Liver (tissue), 9 donors: ENCODE results near the gene PTPRD. TPM values are rescaled to one million over a fixed set of nuclear protein-coding genes. Genes with fewer than 3 reads are reported as not detected.

Source experiments
- DNase-seq: peaks from one replicate; pipeline ENCODE4 v3.0.0-alpha.2; 2017; ENCODE audit warnings: low spot score
- H3K27ac ChIP-seq, 2 donors: one replicate each; pipeline ENCODE4 v1.7.0; 2013; ENCODE audit warnings: inconsistent platforms in 2 of 2, low read length in 2 of 2, control low read depth in 1 of 2, low read depth in 1 of 2, mild to moderate bottlenecking in 1 of 2
- H3K27me3 ChIP-seq, 4 donors: one replicate each; pipeline versions ENCODE4 v1.6.1 to v1.7.0; 2013; ENCODE audit warnings: low read length in 3 of 4, inconsistent platforms in 1 of 4, mild to moderate bottlenecking in 1 of 4, moderate library complexity in 1 of 4; ENCODE audit not compliant: control insufficient read depth in 4 of 4, insufficient read depth in 4 of 4
- H3K36me3 ChIP-seq, 4 donors: one replicate each; pipeline versions ENCODE4 v1.6.1 to v1.7.0; 2013; ENCODE audit warnings: low read length in 3 of 4, mild to moderate bottlenecking in 3 of 4, low read depth in 1 of 4, moderate library complexity in 1 of 4; ENCODE audit not compliant: control insufficient read depth in 4 of 4, insufficient read depth in 3 of 4
- H3K4me1 ChIP-seq, 4 donors: one replicate each; pipeline versions ENCODE4 v1.6.1 to v1.7.0; 2013; ENCODE audit warnings: low read length in 3 of 4, mild to moderate bottlenecking in 3 of 4, moderate library complexity in 1 of 4; ENCODE audit not compliant: control insufficient read depth in 4 of 4, insufficient read depth in 4 of 4
- H3K4me3 ChIP-seq, 3 donors: one replicate each; pipeline versions ENCODE4 v1.6.1 to v1.7.0; 2013; ENCODE audit warnings: low read length in 3 of 3, control low read depth in 1 of 3, low read depth in 1 of 3, mild to moderate bottlenecking in 1 of 3
- H3K9ac ChIP-seq, 2 donors: one replicate each; pipeline ENCODE4 v1.7.0; 2013; ENCODE audit warnings: low read length in 2 of 2, mild to moderate bottlenecking in 2 of 2, moderate library complexity in 2 of 2, control low read depth in 1 of 2, low read depth in 1 of 2
- H3K9me3 ChIP-seq, 4 donors: one replicate each; pipeline versions ENCODE4 v1.6.1 to v1.7.0; 2013; ENCODE audit warnings: low read length in 3 of 4; ENCODE audit not compliant: control insufficient read depth in 4 of 4
- EGR1 ChIP-seq, 2 donors: IDR thresholded peaks; 2 replicates each; pipeline ENCODE4 v1.6.1; 2016 to 2018; ENCODE audit warnings: antibody characterized with exemption in 2 of 2, low read depth in 2 of 2
- FOXA1 ChIP-seq: IDR thresholded peaks from 2 replicates; pipeline ENCODE4 v1.6.1; 2016; ENCODE audit warnings: antibody characterized with exemption
- FOXA2 ChIP-seq: IDR thresholded peaks from 2 replicates; pipeline ENCODE4 v1.6.1; 2016; ENCODE audit warnings: antibody characterized with exemption
- GABPA ChIP-seq, 2 donors: IDR thresholded peaks in 1 of 2; conservative IDR thresholded peaks in 1 of 2; 2 replicates each; pipeline ENCODE4 v1.6.1; 2016; ENCODE audit warnings: antibody characterized with exemption in 2 of 2, mild to moderate bottlenecking in 1 of 2, moderate library complexity in 1 of 2
- HNF4A ChIP-seq, 2 donors: conservative IDR thresholded peaks; 2 replicates each; pipeline ENCODE4 v1.6.1; 2016; ENCODE audit warnings: antibody characterized with exemption in 2 of 2, mild to moderate bottlenecking in 2 of 2
- HNF4G ChIP-seq: IDR thresholded peaks from 2 replicates; pipeline ENCODE4 v1.6.1; 2016; ENCODE audit warnings: antibody characterized with exemption
- JUND ChIP-seq, 2 donors: IDR thresholded peaks; 2 replicates each; pipeline ENCODE4 v1.6.1; 2016; ENCODE audit warnings: antibody characterized with exemption in 2 of 2
- NR2F2 ChIP-seq: IDR thresholded peaks from 2 replicates; pipeline ENCODE4 v1.6.1; 2016; ENCODE audit warnings: antibody characterized with exemption
- RAD21 ChIP-seq, 2 donors: IDR thresholded peaks; 2 replicates each; pipeline ENCODE4 v1.6.1; 2016; ENCODE audit warnings: antibody characterized with exemption in 2 of 2, mild to moderate bottlenecking in 2 of 2
- RXRA ChIP-seq, 2 donors: IDR thresholded peaks; 2 replicates each; pipeline ENCODE4 v1.6.1; 2017 to 2018; ENCODE audit warnings: antibody characterized with exemption in 2 of 2, mild to moderate bottlenecking in 1 of 2
- SP1 ChIP-seq: IDR thresholded peaks from 2 replicates; pipeline ENCODE4 v1.6.1; 2018; ENCODE audit warnings: antibody characterized with exemption, mild to moderate bottlenecking
- TAF1 ChIP-seq: conservative IDR thresholded peaks from 2 replicates; pipeline ENCODE4 v1.6.1; 2016; ENCODE audit warnings: antibody characterized with exemption, mild to moderate bottlenecking
- YY1 ChIP-seq: IDR thresholded peaks from 2 replicates; pipeline ENCODE4 v1.6.1; 2016; ENCODE audit warnings: antibody characterized with exemption, mild to moderate bottlenecking
- WGBS: extraction: QIAGEN DNeasy Blood & Tissue Kit; methylation state at CpG from one replicate; pipeline ENCODE4 v1.1.7; 2013; 5-methylcytosine and 5-hydroxymethylcytosine counted together
- polyA plus RNA-seq, 2 donors: library from polyadenylated mRNA; stranded (reverse) in 1 of 2; unstranded in 1 of 2; fragments of 200-250 nt in 1 of 2; fragments of >200 nt in 1 of 2; fragmentation: Nextera tagmentation in 1 of 2; extraction: Ambion mirVana in 1 of 2; gene quantifications; one replicate each; pipeline versions ENCODE4 v1.2.1 to v1.2.3, GENCODE V29; 2013 to 2015
- total RNA-seq, 2 donors: library from RNA; depleted of rRNA; stranded (reverse); fragments of >200 nt; gene quantifications; one replicate each; pipeline ENCODE4 v1.2.3, GENCODE V29; 2014
- TF ChIP-seq, protein P1 (sequence below): IDR thresholded peaks from 2 replicates; pipeline ENCODE4 v1.6.1; 2016; ENCODE audit warnings: antibody characterized with exemption
- TF ChIP-seq, protein P2 (sequence below): IDR thresholded peaks from 2 replicates; pipeline ENCODE4 v1.6.1; 2016; ENCODE audit warnings: antibody characterized with exemption
- TF ChIP-seq, protein P3 (sequence below): IDR thresholded peaks from 2 replicates; pipeline ENCODE4 v1.6.1; 2016; ENCODE audit warnings: antibody characterized with exemption
- TF ChIP-seq, protein P4 (sequence below): IDR thresholded peaks from 2 replicates; pipeline ENCODE4 v1.6.1; 2016; ENCODE audit warnings: antibody characterized with exemption, mild to moderate bottlenecking
- TF ChIP-seq, protein P5 (sequence below): fragments of 150-350 bp; IDR thresholded peaks from 2 replicates; pipeline ENCODE4 v1.5.1; 2017; ENCODE audit warnings: improper control_type of control experiment, low read depth, low read length; ENCODE audit not compliant: missing input control
- donor health status: healthy.
- donor health status: healthy.
- donor health status: healthy.
- donor health status: healthy.
- donor health status: healthy.

PTPRD gene
- total and polyA plus RNA-seq, 4 donors: 0.78 to 34.2 (median 4.7) TPM

DNA sequence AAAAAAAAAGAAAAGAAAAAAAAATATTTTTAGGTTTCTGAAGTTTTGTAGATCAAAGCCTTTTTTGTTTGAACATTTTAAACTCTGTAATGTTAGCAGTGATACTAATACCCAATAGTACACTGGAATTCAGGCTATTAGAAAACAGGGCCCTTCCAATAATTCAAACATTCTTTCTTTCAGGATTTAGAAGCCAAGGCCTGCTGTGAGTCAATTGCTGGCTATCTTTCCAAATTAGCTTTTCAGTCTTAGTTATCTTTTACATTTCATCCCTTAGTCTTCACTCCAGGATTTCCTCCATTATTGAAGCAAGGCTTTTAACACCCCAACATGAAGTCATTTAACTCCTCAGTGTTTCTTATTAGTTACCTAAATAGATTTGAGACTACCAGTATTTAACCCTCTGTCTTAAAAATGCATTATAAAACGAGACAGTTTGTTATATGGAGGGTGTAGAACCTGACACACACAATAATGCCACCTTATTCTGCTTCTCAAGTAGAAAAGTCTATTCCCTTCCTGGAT lies 1861.3 kb downstream of the PTPRD start:
- WGBS: 70% methylated on average over 1 of the region's 1 CpG
- no peak for DNase-seq
- H3K9me3 ChIP-seq: no peaks in the 10 kb centered on the region
- no peaks in the 10 kb centered on the region for H3K27me3 ChIP-seq
- H3K4me3 ChIP-seq: no peak overlapping the region
- no peaks in the 10 kb centered on the region for H3K36me3 ChIP-seq
- no peak overlapping the region for H3K27ac ChIP-seq
- no peaks in the 10 kb centered on the region for H3K4me1 ChIP-seq
- TF ChIP-seq TAF1 (no peak), FOXA2 (no peak), RXRA (IDR thresholded peaks at IDR 0.05) (no peak), HNF4G (no peak), RAD21 (IDR thresholded peaks at IDR 0.05) (no peak), HNF4A (conservative IDR thresholded peaks at IDR 0.05) (no peak), FOXA1 (no peak), GABPA (IDR thresholded peaks at IDR 0.05 in 1 of 2, conservative IDR thresholded peaks at IDR 0.05 in 1 of 2) (no peak), EGR1 (IDR thresholded peaks at IDR 0.05; ENCODE audit: low read depth in 2 of 2) (no peak), SP1 (no peak), YY1 (no peak)
- TF ChIP-seq, protein P1, sequence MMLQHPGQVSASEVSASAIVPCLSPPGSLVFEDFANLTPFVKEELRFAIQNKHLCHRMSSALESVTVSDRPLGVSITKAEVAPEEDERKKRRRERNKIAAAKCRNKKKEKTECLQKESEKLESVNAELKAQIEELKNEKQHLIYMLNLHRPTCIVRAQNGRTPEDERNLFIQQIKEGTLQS: no peak
- H3K9ac ChIP-seq: no peak overlapping the region

DNA sequence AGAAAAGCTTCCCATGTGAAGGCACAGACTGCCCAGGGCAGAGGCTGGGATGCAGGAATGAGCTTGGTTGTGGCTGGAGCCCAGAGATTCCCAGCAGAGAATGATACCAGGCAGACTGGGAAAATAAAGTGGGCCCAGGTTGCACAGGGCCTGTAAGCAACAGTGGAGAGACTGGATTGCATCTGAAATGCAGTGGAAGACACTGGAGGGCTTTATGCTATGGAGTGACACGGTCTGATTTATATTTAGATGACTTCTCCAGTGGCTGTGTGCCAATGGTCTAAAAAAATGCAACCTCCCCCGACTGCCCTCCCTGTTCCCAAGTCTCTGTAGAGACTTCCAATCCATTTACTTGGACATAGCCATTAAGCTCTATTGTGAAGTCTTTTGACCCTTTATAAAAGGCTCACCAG lies 1862.2 kb downstream of the PTPRD start:
- no peak overlapping the region for H3K27ac ChIP-seq

More for the DNA sequence above, 1862.2 kb downstream of the PTPRD start:
- TF ChIP-seq SP1 (no peak), EGR1 (IDR thresholded peaks at IDR 0.05; ENCODE audit: low read depth in 2 of 2) (no peak), RAD21 (IDR thresholded peaks at IDR 0.05) (no peak), JUND (IDR thresholded peaks at IDR 0.05) (no peak), HNF4G (no peak), NR2F2 (no peak), GABPA (IDR thresholded peaks at IDR 0.05 in 1 of 2, conservative IDR thresholded peaks at IDR 0.05 in 1 of 2) (no peak), HNF4A (conservative IDR thresholded peaks at IDR 0.05) (no peak), TAF1 (no peak), FOXA1 (no peak), YY1 (no peak), RXRA (IDR thresholded peaks at IDR 0.05) (no peak), FOXA2 (no peak)
- TF ChIP-seq, protein P2, sequence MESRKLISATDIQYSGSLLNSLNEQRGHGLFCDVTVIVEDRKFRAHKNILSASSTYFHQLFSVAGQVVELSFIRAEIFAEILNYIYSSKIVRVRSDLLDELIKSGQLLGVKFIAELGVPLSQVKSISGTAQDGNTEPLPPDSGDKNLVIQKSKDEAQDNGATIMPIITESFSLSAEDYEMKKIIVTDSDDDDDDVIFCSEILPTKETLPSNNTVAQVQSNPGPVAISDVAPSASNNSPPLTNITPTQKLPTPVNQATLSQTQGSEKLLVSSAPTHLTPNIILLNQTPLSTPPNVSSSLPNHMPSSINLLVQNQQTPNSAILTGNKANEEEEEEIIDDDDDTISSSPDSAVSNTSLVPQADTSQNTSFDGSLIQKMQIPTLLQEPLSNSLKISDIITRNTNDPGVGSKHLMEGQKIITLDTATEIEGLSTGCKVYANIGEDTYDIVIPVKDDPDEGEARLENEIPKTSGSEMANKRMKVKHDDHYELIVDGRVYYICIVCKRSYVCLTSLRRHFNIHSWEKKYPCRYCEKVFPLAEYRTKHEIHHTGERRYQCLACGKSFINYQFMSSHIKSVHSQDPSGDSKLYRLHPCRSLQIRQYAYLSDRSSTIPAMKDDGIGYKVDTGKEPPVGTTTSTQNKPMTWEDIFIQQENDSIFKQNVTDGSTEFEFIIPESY: no peak
- TF ChIP-seq, protein P1: no peak
- TF ChIP-seq, protein P3, sequence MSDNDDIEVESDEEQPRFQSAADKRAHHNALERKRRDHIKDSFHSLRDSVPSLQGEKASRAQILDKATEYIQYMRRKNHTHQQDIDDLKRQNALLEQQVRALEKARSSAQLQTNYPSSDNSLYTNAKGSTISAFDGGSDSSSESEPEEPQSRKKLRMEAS: no peak
- TF ChIP-seq, protein P4, sequence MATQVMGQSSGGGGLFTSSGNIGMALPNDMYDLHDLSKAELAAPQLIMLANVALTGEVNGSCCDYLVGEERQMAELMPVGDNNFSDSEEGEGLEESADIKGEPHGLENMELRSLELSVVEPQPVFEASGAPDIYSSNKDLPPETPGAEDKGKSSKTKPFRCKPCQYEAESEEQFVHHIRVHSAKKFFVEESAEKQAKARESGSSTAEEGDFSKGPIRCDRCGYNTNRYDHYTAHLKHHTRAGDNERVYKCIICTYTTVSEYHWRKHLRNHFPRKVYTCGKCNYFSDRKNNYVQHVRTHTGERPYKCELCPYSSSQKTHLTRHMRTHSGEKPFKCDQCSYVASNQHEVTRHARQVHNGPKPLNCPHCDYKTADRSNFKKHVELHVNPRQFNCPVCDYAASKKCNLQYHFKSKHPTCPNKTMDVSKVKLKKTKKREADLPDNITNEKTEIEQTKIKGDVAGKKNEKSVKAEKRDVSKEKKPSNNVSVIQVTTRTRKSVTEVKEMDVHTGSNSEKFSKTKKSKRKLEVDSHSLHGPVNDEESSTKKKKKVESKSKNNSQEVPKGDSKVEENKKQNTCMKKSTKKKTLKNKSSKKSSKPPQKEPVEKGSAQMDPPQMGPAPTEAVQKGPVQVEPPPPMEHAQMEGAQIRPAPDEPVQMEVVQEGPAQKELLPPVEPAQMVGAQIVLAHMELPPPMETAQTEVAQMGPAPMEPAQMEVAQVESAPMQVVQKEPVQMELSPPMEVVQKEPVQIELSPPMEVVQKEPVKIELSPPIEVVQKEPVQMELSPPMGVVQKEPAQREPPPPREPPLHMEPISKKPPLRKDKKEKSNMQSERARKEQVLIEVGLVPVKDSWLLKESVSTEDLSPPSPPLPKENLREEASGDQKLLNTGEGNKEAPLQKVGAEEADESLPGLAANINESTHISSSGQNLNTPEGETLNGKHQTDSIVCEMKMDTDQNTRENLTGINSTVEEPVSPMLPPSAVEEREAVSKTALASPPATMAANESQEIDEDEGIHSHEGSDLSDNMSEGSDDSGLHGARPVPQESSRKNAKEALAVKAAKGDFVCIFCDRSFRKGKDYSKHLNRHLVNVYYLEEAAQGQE: no peak
- TF ChIP-seq, protein P5, sequence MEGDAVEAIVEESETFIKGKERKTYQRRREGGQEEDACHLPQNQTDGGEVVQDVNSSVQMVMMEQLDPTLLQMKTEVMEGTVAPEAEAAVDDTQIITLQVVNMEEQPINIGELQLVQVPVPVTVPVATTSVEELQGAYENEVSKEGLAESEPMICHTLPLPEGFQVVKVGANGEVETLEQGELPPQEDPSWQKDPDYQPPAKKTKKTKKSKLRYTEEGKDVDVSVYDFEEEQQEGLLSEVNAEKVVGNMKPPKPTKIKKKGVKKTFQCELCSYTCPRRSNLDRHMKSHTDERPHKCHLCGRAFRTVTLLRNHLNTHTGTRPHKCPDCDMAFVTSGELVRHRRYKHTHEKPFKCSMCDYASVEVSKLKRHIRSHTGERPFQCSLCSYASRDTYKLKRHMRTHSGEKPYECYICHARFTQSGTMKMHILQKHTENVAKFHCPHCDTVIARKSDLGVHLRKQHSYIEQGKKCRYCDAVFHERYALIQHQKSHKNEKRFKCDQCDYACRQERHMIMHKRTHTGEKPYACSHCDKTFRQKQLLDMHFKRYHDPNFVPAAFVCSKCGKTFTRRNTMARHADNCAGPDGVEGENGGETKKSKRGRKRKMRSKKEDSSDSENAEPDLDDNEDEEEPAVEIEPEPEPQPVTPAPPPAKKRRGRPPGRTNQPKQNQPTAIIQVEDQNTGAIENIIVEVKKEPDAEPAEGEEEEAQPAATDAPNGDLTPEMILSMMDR: no peak
- Histone ChIP-seq H3K27me3 (no peaks in the 10 kb centered on the region), H3K4me3 (no peak overlapping the region), H3K4me1 (peaks cover 0 to 4% (median under 1%) of the 10 kb centered on the region in 4 donors), H3K9me3 (no peaks in the 10 kb centered on the region), H3K36me3 (no peaks in the 10 kb centered on the region), H3K9ac (no peak overlapping the region)
- WGBS: 74% methylated on average over 2 of the region's 2 CpGs
- no peak for DNase-seq
